ENCODE results near the gene NAGPA.

The NAGPA gene

DNA sequence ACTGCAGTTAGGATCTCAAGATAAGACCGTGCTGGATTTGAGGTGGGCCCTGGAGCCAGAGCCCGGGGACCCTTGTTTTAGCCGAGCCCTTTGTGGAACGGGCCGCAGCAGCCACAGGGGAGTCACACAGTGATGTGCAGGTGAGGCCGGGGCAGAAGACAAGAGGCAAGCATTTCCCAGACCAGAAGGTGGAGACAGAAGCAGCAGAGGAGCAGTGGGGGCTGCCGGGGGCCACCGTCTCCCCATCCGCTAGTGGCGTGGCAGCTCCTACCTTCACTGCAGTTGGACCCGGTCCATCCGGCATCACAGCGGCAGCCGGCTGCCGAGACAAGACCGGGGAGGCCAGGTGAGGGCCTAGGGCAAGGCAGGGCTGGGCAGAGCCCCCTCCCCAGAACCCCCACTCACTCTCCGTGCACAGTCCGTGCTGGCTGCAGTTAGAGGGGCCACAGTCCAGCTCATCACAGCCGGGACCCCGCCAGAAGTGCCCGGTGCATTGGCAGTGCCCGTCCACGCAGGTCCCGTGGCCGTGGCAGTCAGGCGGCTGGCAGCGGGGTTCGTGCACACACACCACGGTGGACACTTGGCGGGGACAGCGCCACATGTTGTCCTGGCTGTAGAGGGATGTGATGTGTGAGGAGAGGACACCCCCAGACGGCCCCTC is 6.0 kb downstream of the NAGPA start:
- DNase-seq (ENCODE audit: low read depth in 3 of 3): no peak

DNA sequence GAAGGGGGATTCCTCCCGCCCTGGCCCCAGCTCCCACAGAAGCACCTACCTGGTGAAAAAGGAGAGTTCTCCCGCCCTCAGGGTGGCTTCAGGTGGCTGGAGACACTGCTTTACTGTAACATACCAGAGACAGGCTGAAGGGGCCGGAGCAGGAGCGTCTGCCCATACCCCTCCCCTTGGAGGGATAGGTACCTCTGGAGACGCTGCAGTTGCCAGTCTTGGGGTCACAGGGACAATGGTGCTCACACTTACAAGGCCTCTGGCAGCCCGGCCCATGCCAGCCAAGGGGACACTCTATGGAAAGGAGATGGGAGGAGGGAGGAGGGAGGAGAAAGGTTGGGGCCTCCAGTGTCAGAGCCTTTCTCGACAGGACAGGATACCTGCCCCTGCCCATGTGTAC is 6.6 kb downstream of the NAGPA start:
- no peak for DNase-seq (ENCODE audit: low read depth in 3 of 3)

DNA sequence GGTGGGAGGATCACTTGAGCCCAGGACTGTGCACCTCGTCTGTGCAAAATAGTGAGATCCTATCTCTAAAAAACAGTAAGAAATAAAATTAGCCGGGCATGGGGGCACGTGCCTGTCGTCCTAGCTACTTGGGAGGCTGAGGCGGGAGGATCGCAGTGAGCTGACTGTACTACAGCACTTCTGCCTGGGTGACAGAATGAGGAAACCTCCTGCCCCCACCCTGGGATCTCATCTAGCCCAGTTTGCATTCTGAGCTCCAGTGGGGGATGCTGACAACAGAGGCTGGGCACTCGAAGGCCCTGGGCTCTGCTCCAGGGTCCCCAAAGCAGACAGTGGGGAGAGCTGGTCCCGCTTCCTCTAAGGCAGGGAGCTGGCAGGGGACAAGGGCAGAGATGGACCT is 7.1 kb downstream of the NAGPA start:
- DNase-seq (ENCODE audit: low read depth in 3 of 3): no peak

DNA sequence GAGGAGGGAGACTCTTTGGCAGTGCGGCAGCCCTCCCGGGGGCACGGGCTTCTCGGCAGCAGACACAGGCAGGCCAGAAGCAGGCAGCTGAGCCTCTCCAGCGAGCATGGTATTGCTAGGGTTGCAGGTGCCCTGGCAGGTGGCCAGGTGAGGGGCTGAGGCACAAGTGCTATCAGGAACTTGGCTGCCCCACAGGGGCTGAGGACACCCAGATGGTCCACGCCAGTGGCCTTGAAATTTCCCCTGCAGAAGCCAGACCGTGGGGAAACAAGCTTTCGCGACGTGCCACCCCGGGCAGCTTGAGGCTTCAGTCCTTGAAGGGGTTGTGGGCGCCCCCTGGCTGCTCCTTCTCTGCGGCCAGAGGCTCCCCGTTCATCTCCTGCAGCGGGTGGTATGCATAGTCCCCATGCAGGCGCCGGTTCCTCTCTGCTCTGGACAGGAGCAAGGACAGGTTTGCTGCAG is 8.5 kb downstream of the NAGPA start:
- DNase-seq (ENCODE audit: low read depth in 3 of 3): no peak

DNA sequence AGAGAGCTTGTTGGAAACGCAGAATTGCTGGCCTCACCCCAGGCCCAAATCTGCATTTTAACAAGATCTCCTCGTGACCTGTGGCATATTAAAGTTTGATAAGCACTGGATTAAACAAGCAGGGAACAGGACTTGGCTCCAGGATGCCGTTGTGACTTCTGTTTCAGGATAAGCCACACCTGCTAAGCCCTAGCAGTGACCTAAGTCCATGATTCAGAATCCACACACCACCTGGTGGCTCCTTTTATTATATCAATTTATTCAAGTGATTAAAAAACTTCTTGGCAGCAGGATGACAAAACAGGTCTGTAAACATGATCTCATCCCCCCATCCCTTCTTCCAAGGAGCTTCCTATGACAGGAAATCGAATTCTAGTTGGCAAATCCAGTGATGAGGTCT is 9.1 kb downstream of the NAGPA start:
- DNase-seq (ENCODE audit: low read depth in 3 of 3): no peak

DNA sequence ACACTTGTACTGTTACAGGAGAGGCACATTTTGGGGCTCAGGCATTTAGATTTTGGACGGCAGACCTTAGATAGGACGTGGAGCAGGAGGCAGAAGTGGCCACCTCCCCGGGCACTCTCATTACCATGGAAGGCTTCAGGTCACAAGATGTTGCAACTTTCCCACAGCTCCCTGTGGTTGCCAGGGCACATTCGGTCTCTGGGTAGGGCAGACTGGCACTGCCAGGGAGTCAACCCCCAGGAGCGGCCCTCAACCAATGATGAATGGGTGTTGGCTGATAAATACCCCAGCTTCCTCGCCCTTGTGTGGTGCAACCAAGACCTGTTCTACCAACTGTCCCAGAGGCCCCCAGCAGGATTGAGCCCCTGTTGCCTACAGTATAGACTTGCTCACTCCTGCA is 11.2 kb downstream of the NAGPA start:
- DNase-seq (ENCODE audit: low read depth in 3 of 3): no peak

DNA sequence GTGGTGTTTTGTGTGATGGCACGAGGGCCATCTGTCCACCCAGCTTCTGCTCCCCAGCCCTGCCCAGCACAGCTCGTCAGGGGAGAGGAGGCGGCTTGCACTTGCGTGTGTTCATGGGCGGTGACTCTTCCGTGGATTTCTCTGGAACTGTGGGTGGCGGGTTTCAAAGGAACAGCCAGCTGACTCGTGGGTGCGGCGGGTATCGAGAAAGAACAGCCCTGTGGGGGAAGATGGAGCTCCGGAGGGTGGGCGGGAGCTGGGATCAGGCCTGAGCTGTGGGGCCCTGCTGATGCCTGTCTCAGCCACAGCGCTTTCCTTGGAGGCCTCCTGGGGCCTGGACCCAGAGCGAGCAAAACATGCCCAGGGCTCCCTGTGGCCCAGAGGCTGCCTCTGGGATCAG is 13.2 kb downstream of the NAGPA start:
- DNase-seq (ENCODE audit: low read depth in 3 of 3): no peak

DNA sequence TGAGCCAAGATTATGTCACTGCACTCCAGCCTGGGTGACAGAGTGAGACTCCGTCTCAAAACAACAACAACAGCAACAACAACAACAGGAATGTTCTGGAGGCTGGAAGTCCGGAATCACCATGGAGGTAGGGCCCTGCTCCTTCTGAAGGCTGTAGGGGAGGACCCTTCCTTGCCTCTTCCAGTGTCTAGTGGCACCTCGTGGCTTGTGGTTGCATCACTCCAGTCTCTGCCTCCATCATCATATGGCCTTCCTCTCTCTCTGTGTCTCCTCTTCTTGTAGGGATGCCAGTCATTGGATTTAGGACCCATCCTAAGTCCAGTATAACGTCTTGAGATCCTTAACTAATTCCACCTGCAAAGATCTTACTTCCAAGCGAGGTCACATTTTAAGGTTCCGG is 14.0 kb downstream of the NAGPA start:
- DNase-seq (ENCODE audit: low read depth in 3 of 3): no peak

DNA sequence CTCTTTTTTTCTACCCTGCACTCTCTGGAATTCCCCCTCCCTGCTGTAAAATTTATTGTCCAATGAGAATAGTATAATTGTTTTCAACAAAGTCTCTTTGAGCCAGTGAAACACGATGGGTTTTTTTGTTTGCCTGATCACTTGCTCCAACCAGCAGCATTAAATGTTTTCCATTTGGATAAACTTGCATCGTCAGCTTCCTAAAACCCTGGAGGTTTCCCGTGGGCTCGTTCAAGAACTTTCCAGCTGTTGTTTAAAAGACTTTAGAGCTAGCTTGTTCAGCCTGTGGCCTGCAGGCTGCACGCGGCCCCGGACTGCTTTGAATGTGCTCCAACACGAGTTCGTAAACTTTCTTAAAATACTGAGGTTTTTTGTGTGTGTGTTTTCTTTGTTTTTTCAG is 14.9 kb downstream of the NAGPA start:
- no peak for DNase-seq (ENCODE audit: low read depth in 3 of 3)

DNA sequence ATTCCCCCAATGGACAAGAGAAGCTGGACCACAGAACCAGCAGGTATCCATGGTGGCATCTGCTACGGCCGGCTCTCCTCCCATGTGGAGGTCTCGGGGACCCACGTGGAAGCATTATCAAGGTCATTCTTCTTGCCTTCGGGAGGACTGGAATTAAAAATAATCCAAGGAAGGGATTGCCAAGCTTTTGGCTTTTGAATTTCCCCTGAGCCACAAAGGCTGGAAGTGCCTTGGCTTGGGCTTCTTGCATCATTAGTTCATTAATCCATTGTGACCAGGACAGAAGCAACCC is 16.1 kb downstream of the NAGPA start:
- DNase-seq (ENCODE audit: low read depth in 3 of 3): no peak

DNA sequence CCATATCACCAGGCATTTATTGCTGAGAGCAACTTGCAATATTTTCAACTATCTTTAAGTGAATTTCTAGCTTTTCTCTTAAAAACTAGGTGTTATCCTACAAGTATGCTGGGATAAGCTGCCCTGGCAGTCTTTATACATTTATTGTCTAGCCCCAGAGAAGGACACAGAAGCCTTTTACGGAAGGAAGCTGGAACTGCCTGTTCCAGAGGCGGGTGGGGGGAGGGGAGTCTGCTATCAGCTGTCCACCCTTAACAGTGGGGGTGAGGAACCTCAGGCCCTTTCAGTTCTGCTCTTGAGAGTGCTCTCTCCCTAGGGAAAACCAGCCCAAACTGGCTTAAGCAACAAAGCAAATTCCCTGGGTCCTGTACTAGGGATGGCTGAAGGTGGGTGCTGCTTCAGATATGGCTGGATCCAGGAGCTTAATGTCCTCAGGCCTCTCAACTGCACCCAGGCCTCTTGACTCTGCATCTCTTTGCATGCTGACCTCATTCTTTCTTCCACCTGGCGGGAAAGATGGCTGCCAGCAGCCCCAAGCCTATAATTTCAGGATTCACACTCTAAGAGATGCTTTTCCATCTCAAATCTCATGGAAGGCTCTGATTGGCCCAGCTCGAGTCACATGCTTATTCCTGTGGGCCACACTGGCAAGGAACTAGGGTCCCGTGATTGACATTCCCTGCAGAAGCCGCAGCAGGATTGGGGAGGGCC is 16.6 kb downstream of the NAGPA start:
- DNase-seq (ENCODE audit: low read depth in 3 of 3): no peak

DNA sequence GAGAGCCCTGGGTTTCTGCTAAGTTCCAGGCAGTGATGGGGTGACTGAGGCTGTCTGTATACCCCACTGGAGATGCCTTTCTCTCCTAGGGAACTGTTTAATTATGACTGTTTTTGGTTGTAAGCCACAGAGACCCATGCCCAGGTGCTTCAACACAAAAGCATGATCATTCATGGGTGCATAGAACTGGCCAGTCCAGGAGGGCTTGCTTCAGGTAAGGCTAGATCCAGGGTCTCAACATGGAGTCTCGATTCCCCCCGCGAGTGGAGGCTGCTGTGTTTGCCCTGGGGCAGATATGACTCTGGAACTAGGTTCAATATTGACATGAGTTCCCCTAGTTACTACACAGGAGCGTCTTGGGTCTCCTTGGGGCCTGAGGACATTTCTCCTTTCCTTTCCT is 17.8 kb downstream of the NAGPA start:
- no peak for DNase-seq (ENCODE audit: low read depth in 3 of 3)

DNA sequence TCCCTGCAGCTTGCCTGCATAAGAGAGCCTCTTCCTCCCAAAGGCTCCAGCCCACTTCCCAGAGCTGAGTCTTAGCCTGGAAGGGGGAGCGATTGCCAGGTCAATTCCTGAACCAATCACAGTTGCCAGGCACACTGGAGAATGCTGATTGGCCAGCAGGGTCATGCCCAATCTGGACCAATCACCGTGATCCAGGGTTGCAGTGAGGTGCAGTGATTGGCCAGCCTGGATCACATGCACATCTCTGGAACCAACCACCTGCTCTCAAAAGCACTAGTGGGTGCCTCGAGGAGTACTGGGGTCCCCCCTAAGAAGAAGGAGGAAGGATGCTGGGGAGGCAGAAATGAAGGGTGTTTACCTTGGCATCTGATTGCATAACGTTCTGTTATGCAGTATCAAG is 18.4 kb downstream of the NAGPA start:
- no peak for DNase-seq (ENCODE audit: low read depth in 3 of 3)

DNA sequence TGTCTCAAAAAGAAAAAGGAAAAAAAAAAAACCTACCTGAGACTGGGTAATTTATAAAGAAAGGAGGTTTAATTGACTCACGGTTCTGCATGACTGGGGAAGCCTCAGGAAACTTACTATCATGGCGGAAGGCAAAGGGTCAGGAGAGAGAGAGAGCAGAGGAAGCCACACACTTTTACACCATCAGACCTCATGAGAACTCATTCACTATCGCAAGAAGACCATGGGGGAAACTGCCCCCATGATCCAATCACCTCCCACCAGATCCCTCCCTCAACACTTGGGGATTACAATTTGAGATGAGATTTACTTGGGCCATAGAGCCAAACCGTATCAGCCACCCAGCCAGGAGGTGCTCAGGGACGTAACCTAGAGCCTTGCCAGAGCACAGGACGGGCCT is 20.8 kb downstream of the NAGPA start:
- DNase-seq (ENCODE audit: low read depth in 3 of 3): no peak

DNA sequence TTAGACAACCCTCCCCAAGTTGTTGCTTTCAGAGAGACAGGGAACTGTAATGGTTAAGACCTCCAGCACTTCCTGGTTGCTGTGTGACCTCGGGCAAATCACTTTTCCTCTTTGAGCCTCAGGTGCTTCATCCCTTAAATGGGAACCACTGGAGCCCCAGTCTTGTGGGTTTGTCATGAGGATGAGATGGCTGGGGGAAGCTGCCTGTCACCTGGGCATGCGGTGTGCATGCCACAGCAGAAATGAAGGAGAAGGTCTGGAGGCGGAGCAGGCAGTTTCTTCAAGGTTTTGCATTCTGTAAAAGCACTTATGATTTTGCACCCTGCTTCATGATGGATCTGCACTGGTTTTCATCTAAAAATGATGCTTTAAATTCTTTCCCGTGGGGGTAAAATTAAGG is 22.1 kb downstream of the NAGPA start:
- DNase-seq (ENCODE audit: low read depth in 3 of 3): no peak

DNA sequence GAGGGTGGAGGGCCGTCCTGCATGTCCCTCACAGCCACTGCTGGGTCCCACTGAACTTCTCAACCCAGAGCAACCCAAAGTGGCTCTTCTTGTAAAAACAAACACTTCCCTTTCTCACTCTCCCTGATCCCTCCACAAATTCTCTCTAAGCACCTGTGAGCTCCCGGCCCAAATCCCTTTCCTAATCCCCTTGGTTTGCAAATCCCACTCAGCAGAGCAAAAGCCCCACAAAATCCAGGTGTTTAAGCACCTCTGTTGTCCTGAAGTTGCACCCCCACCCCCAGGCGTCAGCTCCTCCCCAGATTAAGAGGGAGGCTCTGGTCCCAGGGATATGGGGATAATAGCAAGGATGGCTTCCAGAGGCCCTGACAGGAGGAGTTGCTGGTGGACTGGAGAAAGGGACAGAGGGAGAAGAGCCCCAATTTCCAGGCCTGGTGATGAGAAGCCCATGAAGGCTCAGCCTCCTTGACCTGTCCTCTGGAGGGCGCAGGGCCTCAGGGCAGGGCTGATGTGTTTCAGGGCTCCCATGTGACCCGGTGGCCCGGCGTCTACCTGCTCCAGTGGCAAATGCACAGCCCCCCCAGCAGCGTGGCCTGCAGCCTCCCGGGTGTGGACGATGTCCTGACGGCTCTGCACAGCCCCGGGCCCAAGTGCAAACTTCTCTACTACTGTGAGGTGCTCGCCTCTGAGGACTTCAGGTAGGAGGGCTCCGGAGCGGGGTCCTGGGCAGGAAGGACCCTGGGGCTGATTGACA is 23.0 kb downstream of the NAGPA start:
- no peak for DNase-seq (ENCODE audit: low read depth in 3 of 3)

DNA sequence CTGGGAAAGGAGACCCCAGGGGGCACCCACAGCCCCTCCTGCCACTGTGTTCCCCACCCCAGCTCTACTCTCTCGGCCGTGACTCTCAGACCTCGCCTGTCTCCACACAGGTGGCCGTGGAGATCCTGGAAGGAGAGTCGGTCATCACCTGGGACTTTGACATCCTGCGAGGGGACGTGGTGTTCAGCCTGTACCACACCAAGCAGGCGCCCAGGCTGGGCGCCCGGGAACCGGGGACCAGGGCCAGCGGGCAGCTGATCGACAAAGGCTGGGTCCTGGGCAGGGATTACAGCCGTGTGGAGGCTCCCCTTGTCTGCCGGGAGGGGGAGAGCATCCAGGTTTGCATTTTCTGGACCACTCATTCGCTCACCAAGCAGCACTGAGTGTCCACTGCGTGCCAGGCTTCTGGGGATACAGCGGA is 25.4 kb downstream of the NAGPA start:
- DNase-seq (ENCODE audit: low read depth in 3 of 3): no peak

DNA sequence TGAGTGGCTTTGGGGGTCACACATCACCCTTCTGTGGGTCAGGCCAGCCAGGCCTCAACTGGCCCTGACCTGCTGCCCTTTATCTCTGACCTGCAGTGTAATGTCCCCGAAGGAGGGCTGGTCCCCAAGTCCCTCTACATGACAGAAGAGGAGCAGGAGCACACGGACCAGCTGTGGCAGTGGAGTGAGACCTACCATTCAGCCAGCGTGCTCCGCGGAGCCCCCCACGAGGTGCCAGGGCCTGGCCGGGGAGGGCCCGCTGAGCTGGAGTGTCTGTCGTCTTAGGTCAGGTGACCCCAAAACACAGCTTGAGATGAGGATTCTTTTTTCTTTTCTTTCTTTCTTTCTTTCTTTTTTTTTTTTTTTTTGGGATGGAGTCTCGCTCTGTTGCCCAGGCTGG is 26.5 kb downstream of the NAGPA start:
- no peak for DNase-seq (ENCODE audit: low read depth in 3 of 3)

DNA sequence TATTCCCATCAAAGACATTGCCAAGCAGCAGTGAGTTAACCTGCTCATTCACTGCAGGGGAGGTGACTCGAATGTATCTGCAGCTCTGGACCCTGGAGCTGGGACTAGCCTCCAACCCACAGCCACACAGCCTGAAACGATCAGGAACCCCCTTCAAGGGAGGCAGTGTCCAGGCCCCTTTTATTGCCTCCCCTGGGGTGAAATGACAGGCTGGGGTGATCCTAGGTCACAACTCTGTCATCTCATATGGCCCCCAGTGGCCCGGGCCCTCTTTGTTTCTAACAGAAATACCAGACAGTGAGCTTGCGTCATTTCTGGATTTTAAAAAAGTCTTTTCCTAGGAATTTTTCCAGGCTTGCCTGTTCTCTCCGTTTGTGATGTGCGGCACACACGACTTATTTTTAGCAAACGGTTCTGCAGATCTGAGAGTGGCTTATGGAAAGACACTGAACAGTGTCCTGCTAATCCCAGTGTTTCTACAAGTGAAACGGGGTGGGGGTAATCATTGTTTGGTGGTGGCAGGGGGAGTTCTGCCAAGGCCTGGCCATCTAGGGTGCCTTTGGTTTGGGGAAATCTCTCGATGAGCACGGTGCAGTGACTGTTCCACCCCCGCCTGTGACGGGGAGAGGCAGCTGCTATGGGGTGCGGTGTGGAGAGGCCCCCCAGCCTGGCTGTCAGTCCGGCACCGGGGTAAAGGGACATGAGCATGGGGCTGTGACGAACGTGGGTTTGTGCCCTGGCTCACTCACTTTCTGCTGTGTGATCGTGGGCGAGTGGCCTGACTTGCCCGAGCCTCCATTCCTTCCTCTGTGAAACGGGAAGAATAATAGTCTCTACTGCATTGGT is 27.2 kb downstream of the NAGPA start:
- DNase-seq (ENCODE audit: low read depth in 3 of 3): no peak

DNA sequence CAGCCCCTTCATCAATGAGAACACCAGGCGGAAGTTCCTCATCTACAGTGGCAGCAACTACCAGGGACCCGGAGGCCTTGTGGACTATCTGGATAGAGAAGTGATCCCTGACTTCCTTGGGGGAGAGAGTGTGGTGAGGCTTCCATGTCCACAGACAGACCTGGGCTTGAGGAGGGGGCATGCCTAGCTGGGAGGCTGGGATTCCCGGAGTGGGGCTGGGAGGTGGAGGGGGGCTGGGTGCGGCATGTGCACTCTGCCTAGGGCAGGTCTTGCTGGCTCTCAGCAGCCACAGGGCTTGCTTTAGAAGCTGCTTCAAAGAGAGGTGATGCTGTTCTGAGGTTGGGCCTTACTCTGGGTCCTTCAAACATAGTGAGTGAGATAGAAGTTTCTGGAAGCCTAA is 27.8 kb downstream of the NAGPA start:
- DNase-seq (ENCODE audit: low read depth in 3 of 3): no peak

DNA sequence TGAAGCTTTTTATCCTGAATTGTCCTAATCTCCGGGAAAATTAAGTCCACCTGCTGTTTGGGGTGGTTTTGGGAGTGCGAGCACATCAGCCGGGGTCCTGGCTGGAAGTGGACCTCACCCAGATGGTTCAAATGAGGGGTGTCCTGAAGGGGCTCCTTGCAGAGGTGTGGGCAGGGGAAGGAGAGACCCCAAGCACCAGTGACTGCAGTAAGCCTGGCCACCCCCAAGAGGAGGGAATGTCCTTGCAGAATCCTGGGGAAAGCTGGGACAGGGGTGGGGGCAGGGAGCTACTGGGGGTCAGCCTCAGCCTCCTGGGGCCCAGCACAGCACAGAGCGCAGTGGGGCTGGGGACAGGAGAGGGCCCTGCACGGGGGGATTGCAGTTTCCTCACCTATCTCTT is 29.4 kb downstream of the NAGPA start:
- DNase-seq (ENCODE audit: low read depth in 3 of 3): no peak

DNA sequence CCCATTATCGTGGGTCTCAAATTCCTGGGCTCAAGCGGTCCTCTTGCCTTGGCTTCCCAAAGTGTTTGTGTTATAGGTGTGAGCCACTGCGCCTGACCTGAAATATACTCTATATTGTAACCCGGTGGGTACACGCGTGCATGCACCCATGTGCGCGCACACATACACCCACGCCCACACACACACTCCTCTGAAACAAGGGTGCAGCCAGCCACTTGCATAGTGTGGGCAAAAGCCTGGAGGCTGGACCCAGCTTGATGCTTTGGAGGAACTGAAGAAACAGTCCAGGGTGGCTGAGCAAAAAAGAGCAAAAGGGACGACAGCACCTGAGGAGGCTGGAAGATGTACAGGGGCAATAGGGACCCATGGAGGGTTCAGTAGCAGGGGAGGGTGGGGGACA is 29.9 kb downstream of the NAGPA start:
- DNase-seq (ENCODE audit: low read depth in 3 of 3): no peak

All from stimulated activated CD4-positive, alpha-beta T cell treated with anti-CD3 and anti-CD28 coated beads, TNF-alpha, amount 100 ng/mL, for 48 hours (primary cell).